ENCODE measurements around the gene APOBEC3G.

DNA sequence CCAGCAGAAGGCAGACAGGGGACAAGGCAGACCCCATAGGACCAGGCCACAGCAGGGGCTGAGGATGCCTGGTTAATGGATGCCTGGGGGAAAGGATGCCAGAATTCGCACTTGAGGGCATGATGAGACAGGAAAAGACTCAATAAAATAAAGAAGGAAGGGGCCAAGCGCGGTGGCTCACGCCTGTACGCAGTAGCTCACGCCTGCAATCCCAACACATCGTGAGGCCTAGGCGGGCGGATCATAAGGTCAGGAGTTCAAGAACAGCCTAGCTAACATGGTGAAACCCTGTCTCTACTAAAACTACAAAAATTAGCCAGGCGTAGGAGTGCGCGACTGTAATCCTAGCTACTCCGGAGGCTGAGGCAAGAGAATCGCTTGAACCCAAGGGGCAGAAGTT is 46.4 kb upstream of the APOBEC3G start:
- TF ChIP-seq TOX (CRISPR knock-in tag; IDR thresholded peaks at IDR 0.05; ENCODE audit: borderline replicate concordance) (no peak), TCF4 (CRISPR knock-in tag; IDR thresholded peaks at IDR 0.05; ENCODE audit: borderline replicate concordance) (no peak), ZFP30 (CRISPR knock-in tag; IDR thresholded peaks at IDR 0.05) (no peak), ZNF565 (CRISPR knock-in tag; conservative IDR thresholded peaks at IDR 0.05; ENCODE audit: low read depth) (no peak)
- TF ChIP-seq, protein P1, sequence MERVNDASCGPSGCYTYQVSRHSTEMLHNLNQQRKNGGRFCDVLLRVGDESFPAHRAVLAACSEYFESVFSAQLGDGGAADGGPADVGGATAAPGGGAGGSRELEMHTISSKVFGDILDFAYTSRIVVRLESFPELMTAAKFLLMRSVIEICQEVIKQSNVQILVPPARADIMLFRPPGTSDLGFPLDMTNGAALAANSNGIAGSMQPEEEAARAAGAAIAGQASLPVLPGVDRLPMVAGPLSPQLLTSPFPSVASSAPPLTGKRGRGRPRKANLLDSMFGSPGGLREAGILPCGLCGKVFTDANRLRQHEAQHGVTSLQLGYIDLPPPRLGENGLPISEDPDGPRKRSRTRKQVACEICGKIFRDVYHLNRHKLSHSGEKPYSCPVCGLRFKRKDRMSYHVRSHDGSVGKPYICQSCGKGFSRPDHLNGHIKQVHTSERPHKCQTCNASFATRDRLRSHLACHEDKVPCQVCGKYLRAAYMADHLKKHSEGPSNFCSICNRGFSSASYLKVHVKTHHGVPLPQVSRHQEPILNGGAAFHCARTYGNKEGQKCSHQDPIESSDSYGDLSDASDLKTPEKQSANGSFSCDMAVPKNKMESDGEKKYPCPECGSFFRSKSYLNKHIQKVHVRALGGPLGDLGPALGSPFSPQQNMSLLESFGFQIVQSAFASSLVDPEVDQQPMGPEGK (CRISPR knock-in tag; IDR thresholded peaks at IDR 0.05; ENCODE audit: borderline replicate concordance): no peak

Data from SK-N-SH treated with all-trans-retinoic acid at 6 μM for 48 hours (cell line).